Upper lobe of left lung (tissue), 6 donors: Measurements from ENCODE around the gene ZPBP. TPM values are rescaled to one million over a fixed set of nuclear protein-coding genes. Genes with fewer than 3 reads are reported as not detected.

Source experiments
- ATAC-seq, 2 donors: fragments of 200-7000 bp; cut with Tn5 transposase; one replicate each; pipeline ENCODE4 v1.9.1; 2022; ENCODE audit warnings: mild to moderate bottlenecking in 2 of 2, moderate library complexity in 2 of 2; ENCODE audit not compliant: low FRiP score in 2 of 2
- DNase-seq, 2 donors: peaks; one replicate each; pipeline ENCODE4 v3.0.0-alpha.2; 2019 to 2020
- H3K27ac ChIP-seq, 4 donors: fragments of 200-600 bp; sonication (generic); one replicate each; pipeline ENCODE4 v1.5.1; 2016 to 2019
- H3K27me3 ChIP-seq, 4 donors: fragments of 200-600 bp; sonication (generic); one replicate each; pipeline ENCODE4 v1.5.1; 2017 to 2019
- H3K36me3 ChIP-seq, 4 donors: fragments of 200-600 bp; sonication (generic); one replicate each; pipeline ENCODE4 v1.5.1; 2016 to 2019
- H3K4me1 ChIP-seq, 4 donors: fragments of 200-600 bp; sonication (generic); one replicate each; pipeline ENCODE4 v1.5.1; 2018 to 2019
- H3K4me3 ChIP-seq, 4 donors: fragments of 200-600 bp; sonication (generic); one replicate each; pipeline ENCODE4 v1.5.1; 2017 to 2019; ENCODE audit warnings: mild to moderate bottlenecking in 2 of 4, moderate library complexity in 1 of 4
- H3K9me3 ChIP-seq, 4 donors: fragments of 200-600 bp; sonication (generic); one replicate each; pipeline ENCODE4 v1.5.1; 2018 to 2019
- EP300 ChIP-seq, 4 donors: sonication (generic); formaldehyde crosslinking; IDR thresholded peaks; one replicate each; pipeline ENCODE4 v1.5.1; 2017; ENCODE audit warnings: antibody characterized with exemption in 4 of 4, control low read depth in 2 of 4
- POLR2A ChIP-seq, 4 donors: fragments of 450-650 bp; IDR thresholded peaks; one replicate each; pipeline ENCODE4 v1.5.1; 2016 to 2017; ENCODE audit warnings: antibody characterized with exemption in 4 of 4, mild to moderate bottlenecking in 2 of 4
- POLR2AphosphoS5 ChIP-seq, 2 donors: sonication (generic); formaldehyde crosslinking; IDR thresholded peaks; one replicate each; pipeline ENCODE4 v1.5.1; 2017; ENCODE audit warnings: antibody characterized with exemption in 2 of 2
- WGBS, 2 donors: methylation state at CpG; one replicate each; pipeline ENCODE4 v1.1.5; 2017 to 2018; 5-methylcytosine and 5-hydroxymethylcytosine counted together
- total RNA-seq, 6 donors: library from RNA; depleted of rRNA in 4 of 6; stranded (reverse); fragments of >200 nt in 4 of 6; gene quantifications; one replicate each; pipeline versions ENCODE4 v1.1.0 to v1.2.1, GENCODE V29; 2016 to 2021
- TF ChIP-seq, protein P1 (sequence below), 6 experiments: fragments of 450-650 bp in 4 of 6; fragments of 200-600 bp in 2 of 6; sonication (generic) in 2 of 6; IDR thresholded peaks; one replicate each; pipeline ENCODE4 v1.5.1; 2016 to 2019; ENCODE audit warnings: antibody characterized with exemption in 6 of 6
- donor health status: DM: no; HTN: no; CAD: no; lungs with moderate emphysema.
- donor health status: DM: no; HTN: yes; CAD: no; lungs with severe emphysema.

ZPBP gene
- total RNA-seq, 6 donors from 2014 or later: 0.23 TPM; not detected in 5

- TF ChIP-seq, protein P1, sequence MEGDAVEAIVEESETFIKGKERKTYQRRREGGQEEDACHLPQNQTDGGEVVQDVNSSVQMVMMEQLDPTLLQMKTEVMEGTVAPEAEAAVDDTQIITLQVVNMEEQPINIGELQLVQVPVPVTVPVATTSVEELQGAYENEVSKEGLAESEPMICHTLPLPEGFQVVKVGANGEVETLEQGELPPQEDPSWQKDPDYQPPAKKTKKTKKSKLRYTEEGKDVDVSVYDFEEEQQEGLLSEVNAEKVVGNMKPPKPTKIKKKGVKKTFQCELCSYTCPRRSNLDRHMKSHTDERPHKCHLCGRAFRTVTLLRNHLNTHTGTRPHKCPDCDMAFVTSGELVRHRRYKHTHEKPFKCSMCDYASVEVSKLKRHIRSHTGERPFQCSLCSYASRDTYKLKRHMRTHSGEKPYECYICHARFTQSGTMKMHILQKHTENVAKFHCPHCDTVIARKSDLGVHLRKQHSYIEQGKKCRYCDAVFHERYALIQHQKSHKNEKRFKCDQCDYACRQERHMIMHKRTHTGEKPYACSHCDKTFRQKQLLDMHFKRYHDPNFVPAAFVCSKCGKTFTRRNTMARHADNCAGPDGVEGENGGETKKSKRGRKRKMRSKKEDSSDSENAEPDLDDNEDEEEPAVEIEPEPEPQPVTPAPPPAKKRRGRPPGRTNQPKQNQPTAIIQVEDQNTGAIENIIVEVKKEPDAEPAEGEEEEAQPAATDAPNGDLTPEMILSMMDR (IDR thresholded peaks at IDR 0.05): no peak
- TF ChIP-seq POLR2A (IDR thresholded peaks at IDR 0.05) (no peak), EP300 (IDR thresholded peaks at IDR 0.05) (no peak), POLR2AphosphoS5 (IDR thresholded peaks at IDR 0.05) (no peak)
- Histone ChIP-seq H3K27me3 (no peaks in the 10 kb centered on the region), H3K4me1 (no peaks in the 10 kb centered on the region), H3K9me3 (no peaks in the 10 kb centered on the region), H3K36me3 (no peaks in the 10 kb centered on the region), H3K4me3 (no peak overlapping the region), H3K27ac (no peak overlapping the region)
- 76 to 87% methylated on average over 1 of the region's 1 CpG for WGBS, 2 donors
- ATAC-seq (no peak), DNase-seq (no peak)
Measured at GRCh38 chr7:50138101-50138500, 45.1 kb upstream of the ZPBP start.

- 81 to 82% methylated on average over 1 of the region's 1 CpG for WGBS, 2 donors
- Histone ChIP-seq H3K4me1 (no peaks in the 10 kb centered on the region), H3K27ac (no peak overlapping the region), H3K4me3 (no peak overlapping the region), H3K9me3 (no peaks in the 10 kb centered on the region), H3K36me3 (no peaks in the 10 kb centered on the region), H3K27me3 (no peaks in the 10 kb centered on the region)
- ATAC-seq (no peak), DNase-seq (no peak)
- TF ChIP-seq POLR2A (IDR thresholded peaks at IDR 0.05) (no peak), EP300 (IDR thresholded peaks at IDR 0.05) (no peak), POLR2AphosphoS5 (IDR thresholded peaks at IDR 0.05) (no peak)
- TF ChIP-seq, protein P1 (IDR thresholded peaks at IDR 0.05): no peak
Measured at GRCh38 chr7:50125766-50126165, 32.7 kb upstream of the ZPBP start.

DNA sequence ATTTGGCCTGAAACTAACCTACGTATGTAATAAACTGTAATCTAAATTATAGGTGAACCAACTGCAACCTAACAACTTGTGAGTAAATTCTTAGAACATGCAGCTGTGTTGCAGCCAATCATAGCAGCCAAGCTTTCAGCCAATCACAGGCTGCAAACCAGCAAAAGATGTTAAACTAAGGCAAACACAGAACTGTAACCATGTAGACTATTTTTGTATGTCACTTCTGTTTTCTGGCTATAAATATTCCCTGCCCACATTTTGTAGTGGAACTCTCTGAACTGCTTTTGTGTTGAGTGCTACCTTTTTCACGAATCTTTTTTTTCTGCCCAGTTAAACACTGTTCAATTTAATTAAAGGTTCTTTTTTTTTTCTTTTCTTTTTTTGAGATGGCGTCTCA lies 28.2 kb upstream of the ZPBP start:
- Histone ChIP-seq H3K4me1 (no peaks in the 10 kb centered on the region), H3K27me3 (no peaks in the 10 kb centered on the region), H3K9me3 (no peaks in the 10 kb centered on the region), H3K27ac (no peak overlapping the region), H3K4me3 (no peak overlapping the region), H3K36me3 (no peaks in the 10 kb centered on the region)
- DNase-seq (no peak), ATAC-seq (no peak)
- TF ChIP-seq, protein P1 (IDR thresholded peaks at IDR 0.05): no peak
- TF ChIP-seq POLR2A (IDR thresholded peaks at IDR 0.05) (no peak), EP300 (IDR thresholded peaks at IDR 0.05) (no peak), POLR2AphosphoS5 (IDR thresholded peaks at IDR 0.05) (no peak)
- 71 to 74% methylated on average over 3 of the region's 3 CpGs for WGBS, 2 donors

DNA sequence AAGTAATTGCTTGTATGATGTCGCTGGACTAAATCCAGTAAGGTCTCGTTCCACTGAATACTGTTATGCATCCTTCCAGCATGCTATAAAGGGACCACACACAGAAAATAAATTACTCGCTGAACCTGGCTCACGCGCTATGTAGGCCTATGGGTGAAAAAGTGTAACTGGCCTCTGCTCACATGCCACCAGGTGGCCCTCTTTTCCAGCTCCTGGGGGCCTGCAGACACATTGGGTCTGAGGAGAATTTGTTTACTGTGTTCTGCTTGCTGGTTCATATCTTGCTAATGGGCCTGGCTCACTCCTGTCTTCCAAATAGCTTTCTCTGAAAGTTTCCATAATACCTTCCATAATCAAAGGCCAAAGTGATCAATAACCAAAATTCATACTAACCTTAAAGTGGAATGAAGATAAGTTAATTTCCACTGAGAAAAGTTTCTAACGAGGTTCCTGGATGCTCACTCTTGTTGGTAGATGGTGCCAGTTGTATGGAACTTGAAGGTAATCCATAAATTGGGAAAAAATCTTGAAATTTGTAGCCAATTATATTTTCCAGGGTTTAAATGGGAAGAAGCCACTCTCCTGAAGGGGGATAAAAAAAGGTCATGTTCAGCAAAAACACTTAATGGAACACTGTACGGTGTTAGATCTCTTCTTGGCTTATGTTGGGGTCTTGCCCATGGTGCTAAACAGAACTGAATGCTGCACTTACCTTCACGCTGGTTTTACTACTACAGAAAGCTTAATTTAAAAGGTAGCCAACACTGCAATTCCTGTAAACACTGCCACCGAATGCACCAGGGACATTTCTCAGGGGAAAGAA lies 27.0 kb upstream of the ZPBP start:
- WGBS, 2 donors: 77 to 83% methylated on average over 9 of the region's 9 CpGs
- H3K4me3 ChIP-seq: no peak overlapping the region
- no peaks in the 10 kb centered on the region for H3K27me3 ChIP-seq
- H3K9me3 ChIP-seq: no peaks in the 10 kb centered on the region
- no peak for ATAC-seq
- TF ChIP-seq, protein P1 (IDR thresholded peaks at IDR 0.05): no peak
- no peak for TF ChIP-seq POLR2AphosphoS5 (IDR thresholded peaks at IDR 0.05)
- TF ChIP-seq EP300 (IDR thresholded peaks at IDR 0.05): no peak
- TF ChIP-seq POLR2A (IDR thresholded peaks at IDR 0.05): no peak
- DNase-seq: no peak
- H3K36me3 ChIP-seq: no peaks in the 10 kb centered on the region
- H3K27ac ChIP-seq: no peak overlapping the region
- no peaks in the 10 kb centered on the region for H3K4me1 ChIP-seq

DNA sequence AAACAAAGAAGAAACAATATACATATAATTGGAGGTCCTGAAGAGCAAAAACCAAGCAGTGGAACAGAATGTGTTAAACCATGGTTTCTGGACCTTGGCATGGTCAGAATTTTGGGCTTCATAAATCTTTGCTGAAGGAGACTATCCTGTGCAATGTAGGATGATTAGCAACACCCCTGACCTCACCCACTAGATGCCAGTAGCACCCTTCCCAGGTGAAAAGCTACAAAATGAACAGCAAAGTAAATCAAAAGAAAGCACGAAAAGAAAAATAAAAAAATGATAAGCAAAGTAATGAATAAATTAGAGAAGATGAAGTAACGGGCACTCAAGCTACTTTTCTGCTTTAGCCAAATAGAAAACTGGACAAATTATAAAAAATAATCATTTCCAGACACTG lies 19.2 kb upstream of the ZPBP start:
- 86% methylated on average over 2 of the region's 2 CpGs for WGBS, 2 donors
- Histone ChIP-seq H3K4me1 (no peaks in the 10 kb centered on the region), H3K27ac (no peak overlapping the region), H3K9me3 (peaks cover 3 to 15% (median 9%) of the 10 kb centered on the region in 4 donors), H3K4me3 (no peak overlapping the region), H3K27me3 (no peaks in the 10 kb centered on the region), H3K36me3 (no peaks in the 10 kb centered on the region)
- TF ChIP-seq POLR2AphosphoS5 (IDR thresholded peaks at IDR 0.05) (no peak), POLR2A (IDR thresholded peaks at IDR 0.05) (no peak), EP300 (IDR thresholded peaks at IDR 0.05) (no peak)
- TF ChIP-seq, protein P1 (IDR thresholded peaks at IDR 0.05): no peak
- no peak for DNase-seq
- ATAC-seq: no peak
